ENCODE data around the gene UPK3BL1.
"Not testable (repeated sequence)": the region's sequence is repeated elsewhere in the genome, so short reads cannot be mapped to it uniquely, and the experiment has no call there.

The UPK3BL1 gene

GRCh38 chr7:102613575-102614345, 28.8 kb downstream of the UPK3BL1 start:
- H3K27me3 ChIP-seq (ENCODE audit: low read depth); H3K4me1 ChIP-seq; in situ Hi-C loops (cut with MboI; ENCODE audit: low sequenced_read_pairs); H3K9me3 ChIP-seq; H3K36me3 ChIP-seq (replicated peaks); H3K4me3 ChIP-seq; DNase-seq (ENCODE audit: low spot score in 2 of 2): not testable (repeated sequence)

- DNase-seq (ENCODE audit: low spot score in 2 of 2); H3K36me3 ChIP-seq (replicated peaks); H3K27me3 ChIP-seq (ENCODE audit: low read depth); H3K9me3 ChIP-seq; in situ Hi-C loops (cut with MboI; ENCODE audit: low sequenced_read_pairs); H3K4me1 ChIP-seq; H3K4me3 ChIP-seq: not testable (repeated sequence)
These were observed 30.8 kb downstream of the UPK3BL1 start for GRCh38 chr7:102611675-102612325.

- H3K4me3 ChIP-seq; H3K9me3 ChIP-seq; H3K36me3 ChIP-seq (replicated peaks); H3K27me3 ChIP-seq (ENCODE audit: low read depth); in situ Hi-C loops (cut with MboI; ENCODE audit: low sequenced_read_pairs); DNase-seq (ENCODE audit: low spot score in 2 of 2); H3K4me1 ChIP-seq: not testable (repeated sequence)
These were observed 31.4 kb downstream of the UPK3BL1 start for GRCh38 chr7:102611013-102611674.

GRCh38 chr7:102610441-102610840, 32.1 kb downstream of the UPK3BL1 start:
- H3K36me3 ChIP-seq (replicated peaks); H3K4me3 ChIP-seq; H3K9me3 ChIP-seq; H3K4me1 ChIP-seq; DNase-seq (ENCODE audit: low spot score in 2 of 2); in situ Hi-C loops (cut with MboI; ENCODE audit: low sequenced_read_pairs); H3K27me3 ChIP-seq (ENCODE audit: low read depth): not testable (repeated sequence)

- in situ Hi-C loops (cut with MboI; ENCODE audit: low sequenced_read_pairs); H3K4me3 ChIP-seq; H3K27me3 ChIP-seq (ENCODE audit: low read depth); H3K4me1 ChIP-seq; H3K9me3 ChIP-seq; H3K36me3 ChIP-seq (replicated peaks); DNase-seq (ENCODE audit: low spot score in 2 of 2): not testable (repeated sequence)
These were observed 32.9 kb downstream of the UPK3BL1 start for GRCh38 chr7:102609734-102610133.

- in situ Hi-C loops (cut with MboI; ENCODE audit: low sequenced_read_pairs); H3K27me3 ChIP-seq (ENCODE audit: low read depth); H3K4me1 ChIP-seq; H3K36me3 ChIP-seq (replicated peaks); DNase-seq (ENCODE audit: low spot score in 2 of 2); H3K9me3 ChIP-seq; H3K4me3 ChIP-seq: not testable (repeated sequence)
These were observed 35.7 kb downstream of the UPK3BL1 start for GRCh38 chr7:102606848-102607247.

- H3K4me3 ChIP-seq; in situ Hi-C loops (cut with MboI; ENCODE audit: low sequenced_read_pairs); H3K4me1 ChIP-seq; DNase-seq (ENCODE audit: low spot score in 2 of 2); H3K36me3 ChIP-seq (replicated peaks); H3K9me3 ChIP-seq; H3K27me3 ChIP-seq (ENCODE audit: low read depth): not testable (repeated sequence)
These were observed 38.0 kb downstream of the UPK3BL1 start for GRCh38 chr7:102604431-102605145.

- H3K27me3 ChIP-seq (ENCODE audit: low read depth); H3K36me3 ChIP-seq (replicated peaks); H3K4me1 ChIP-seq; H3K4me3 ChIP-seq; in situ Hi-C loops (cut with MboI; ENCODE audit: low sequenced_read_pairs); H3K9me3 ChIP-seq; DNase-seq (ENCODE audit: low spot score in 2 of 2): not testable (repeated sequence)
These were observed 40.3 kb downstream of the UPK3BL1 start for GRCh38 chr7:102602317-102602716.

- H3K4me3 ChIP-seq; H3K9me3 ChIP-seq; H3K4me1 ChIP-seq; H3K36me3 ChIP-seq (replicated peaks); DNase-seq (ENCODE audit: low spot score in 2 of 2); in situ Hi-C loops (cut with MboI; ENCODE audit: low sequenced_read_pairs); H3K27me3 ChIP-seq (ENCODE audit: low read depth): not testable (repeated sequence)
These were observed 42.9 kb downstream of the UPK3BL1 start for GRCh38 chr7:102599699-102600098.

- H3K9me3 ChIP-seq; H3K4me1 ChIP-seq; in situ Hi-C loops (cut with MboI; ENCODE audit: low sequenced_read_pairs); DNase-seq (ENCODE audit: low spot score in 2 of 2); H3K4me3 ChIP-seq; H3K36me3 ChIP-seq (replicated peaks); H3K27me3 ChIP-seq (ENCODE audit: low read depth): not testable (repeated sequence)
These were observed 46.6 kb downstream of the UPK3BL1 start for GRCh38 chr7:102596036-102596435.

GRCh38 chr7:102593637-102594334, 48.8 kb downstream of the UPK3BL1 start:
- DNase-seq (ENCODE audit: low spot score in 2 of 2); in situ Hi-C loops (cut with MboI; ENCODE audit: low sequenced_read_pairs); H3K9me3 ChIP-seq; H3K4me3 ChIP-seq; H3K27me3 ChIP-seq (ENCODE audit: low read depth); H3K4me1 ChIP-seq; H3K36me3 ChIP-seq (replicated peaks): not testable (repeated sequence)

GRCh38 chr7:102592477-102593019, 50.0 kb downstream of the UPK3BL1 start:
- H3K36me3 ChIP-seq (replicated peaks); H3K4me1 ChIP-seq; H3K4me3 ChIP-seq; H3K27me3 ChIP-seq (ENCODE audit: low read depth); in situ Hi-C loops (cut with MboI; ENCODE audit: low sequenced_read_pairs); H3K9me3 ChIP-seq: not testable (repeated sequence)
- peak in 1 of 2 experiments; percentile 9 for DNase-seq (ENCODE audit: low spot score in 2 of 2)

GRCh38 chr7:102589857-102590256, 52.7 kb downstream of the UPK3BL1 start:
- H3K27me3 ChIP-seq (ENCODE audit: low read depth); H3K4me1 ChIP-seq; H3K9me3 ChIP-seq; H3K36me3 ChIP-seq (replicated peaks); in situ Hi-C loops (cut with MboI; ENCODE audit: low sequenced_read_pairs); H3K4me3 ChIP-seq; DNase-seq (ENCODE audit: low spot score in 2 of 2): not testable (repeated sequence)

Data from HAP-1 (cell line).